Stimulated activated CD4-positive, alpha-beta T cell treated with anti-CD3 and anti-CD28 coated beads, Interleukin-15, amount 100 ng/mL, for 1 hour (primary cell): ENCODE data around the gene PCYOX1L.

Experiments
- DNase-seq, 2 donors: peaks; one replicate each; pipeline ENCODE4 v3.0.0-alpha.2; 2020; ENCODE audit warnings: low read depth in 1 of 2, low spot score in 1 of 2

The PCYOX1L gene

GRCh38 chr5:149357370-149358293 is at the start of gene PCYOX1L:
Gene PCYOX1L (plus strand): TSS chr5:149358046. CDS start chr5:149358069, 23 bp downstream.
- DNase-seq, result peak; percentile 94 to 98

GRCh38 chr5:149309354-149309753 is 48.5 kb upstream of the PCYOX1L start:
- no peak for DNase-seq

DNA sequence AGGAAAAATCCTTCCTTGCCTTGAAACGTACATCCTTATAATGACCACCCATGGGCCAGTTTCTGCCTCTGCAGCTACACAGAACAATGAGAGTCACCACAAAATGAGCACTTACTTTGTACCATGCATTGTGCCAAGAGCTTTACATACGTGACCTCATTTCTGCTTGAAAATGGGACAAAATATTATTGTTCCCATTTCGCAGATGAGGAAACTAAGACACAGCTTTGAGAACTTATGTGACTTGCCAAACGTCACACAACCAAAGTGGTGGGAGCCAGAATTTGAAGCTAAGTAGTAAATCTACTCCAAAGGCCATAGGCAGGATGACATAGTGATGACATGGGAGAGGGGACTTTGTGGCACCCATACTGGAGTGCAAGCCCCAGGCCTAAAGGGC is 47.4 kb upstream of the PCYOX1L start:
- DNase-seq, result no peak

DNA sequence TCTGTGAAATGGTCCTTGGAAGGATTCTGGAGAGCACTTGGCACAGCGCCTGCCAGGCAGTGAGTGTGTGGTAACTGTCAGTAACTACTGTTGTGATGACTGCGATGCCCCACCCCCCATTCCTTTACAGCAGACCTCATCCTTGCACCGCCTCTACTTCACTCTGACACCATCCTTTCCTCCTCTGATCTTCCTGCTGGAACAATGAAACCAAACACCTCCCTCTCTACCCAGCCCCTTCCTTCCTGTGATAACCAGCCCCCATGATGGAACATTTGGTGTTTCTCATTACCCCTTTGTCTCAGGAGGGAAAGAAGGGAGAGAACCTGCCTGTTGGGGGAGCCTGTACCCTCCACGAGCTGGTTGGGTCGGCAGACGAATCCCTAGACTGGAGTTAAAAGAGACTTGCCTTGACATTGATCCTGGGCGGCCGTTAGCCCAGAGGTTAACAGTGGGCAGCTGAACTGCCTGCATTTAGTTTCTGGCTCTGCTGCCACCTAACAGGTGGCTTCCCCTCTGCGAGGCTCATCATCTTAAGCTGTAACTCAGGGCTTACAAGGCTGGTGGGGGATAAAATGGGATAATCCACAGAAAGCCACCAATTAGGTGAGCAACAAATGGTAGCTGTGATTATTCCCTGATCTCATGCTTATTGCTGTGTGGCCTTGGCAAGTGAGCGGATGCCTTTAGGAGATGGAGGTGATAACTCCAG is 46.7 kb upstream of the PCYOX1L start:
- no peak for DNase-seq

GRCh38 chr5:149313151-149313841 is 44.5 kb upstream of the PCYOX1L start:
- DNase-seq, result no peak

DNA sequence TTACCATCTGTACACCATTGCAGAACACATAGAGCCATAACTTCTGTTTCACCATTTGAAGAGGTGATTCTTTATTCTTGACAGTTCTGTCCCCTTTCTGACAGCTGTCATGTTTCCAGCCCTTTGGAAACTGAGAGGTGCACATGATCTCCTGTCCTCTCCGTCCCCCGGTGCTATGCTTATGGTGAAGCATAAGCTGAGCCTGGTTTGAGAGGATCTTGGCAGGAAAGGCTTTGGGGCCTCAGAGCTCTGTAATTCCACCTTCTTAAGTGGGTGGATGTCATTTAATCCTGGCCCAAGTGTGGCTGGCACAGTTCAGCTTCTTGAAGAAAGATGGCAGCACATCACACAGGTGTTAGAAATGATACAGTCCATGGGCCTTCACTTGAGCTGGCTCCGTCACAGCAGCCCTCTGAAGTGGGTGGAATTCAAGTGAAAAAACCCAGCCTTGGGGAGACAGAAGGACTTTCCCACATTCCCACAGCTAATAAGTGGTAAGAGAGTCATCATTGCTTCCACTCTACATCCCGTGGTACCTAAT is 43.2 kb upstream of the PCYOX1L start:
- DNase-seq, result no peak

DNA sequence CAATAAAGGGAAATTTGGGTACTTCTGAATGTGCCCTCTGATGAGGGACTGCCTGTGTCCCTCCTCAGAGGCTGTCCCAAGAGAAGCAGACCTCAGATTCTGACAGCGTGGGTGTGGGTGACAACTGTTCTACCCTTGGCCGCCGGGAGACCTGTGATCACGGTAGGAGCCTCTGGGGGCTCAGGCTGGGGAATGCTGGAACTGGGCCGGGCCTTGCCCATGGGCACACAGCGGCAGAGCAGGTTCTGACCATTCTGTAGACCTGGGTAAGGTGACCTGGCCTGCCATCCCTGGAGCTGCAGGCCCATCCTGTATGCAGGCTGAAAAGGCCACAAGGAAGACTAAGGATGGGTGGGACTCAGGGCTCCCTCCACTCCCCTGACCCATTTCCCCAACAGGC is 42.1 kb upstream of the PCYOX1L start:
- no peak for DNase-seq

DNA sequence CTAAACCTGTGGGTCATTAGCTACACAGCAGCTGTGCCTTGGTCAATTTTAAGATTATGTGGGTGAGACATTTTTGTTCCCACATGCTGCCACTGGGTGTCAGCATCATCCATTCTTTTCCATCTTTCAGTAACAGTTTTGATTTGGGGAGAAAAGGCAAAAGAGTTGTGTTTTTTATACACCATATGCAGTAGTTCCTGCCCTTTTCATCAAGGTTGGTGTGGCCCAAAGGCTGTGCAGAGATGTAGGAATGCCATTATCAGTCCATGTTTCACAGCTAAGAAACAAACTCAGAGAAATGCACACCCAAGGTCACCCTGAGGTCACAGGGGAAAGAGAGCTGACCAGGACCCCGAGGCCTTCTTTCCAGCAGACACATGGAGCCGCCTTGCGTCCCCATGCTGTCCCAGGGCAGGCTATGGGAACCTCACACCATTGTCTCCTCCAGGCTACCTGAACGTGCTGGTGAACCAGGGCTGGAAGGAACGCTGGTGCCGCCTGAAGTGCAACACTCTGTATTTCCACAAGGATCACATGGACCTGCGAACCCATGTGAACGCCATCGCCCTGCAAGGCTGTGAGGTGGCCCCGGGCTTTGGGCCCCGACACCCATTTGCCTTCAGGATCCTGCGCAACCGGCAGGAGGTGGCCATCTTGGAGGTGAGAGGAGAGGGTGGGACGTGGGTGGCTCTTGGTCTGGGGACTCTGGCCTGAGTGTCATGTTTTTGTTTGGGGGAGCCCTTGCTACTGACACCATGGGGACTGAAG is 40.4 kb upstream of the PCYOX1L start:
- DNase-seq, result no peak

DNA sequence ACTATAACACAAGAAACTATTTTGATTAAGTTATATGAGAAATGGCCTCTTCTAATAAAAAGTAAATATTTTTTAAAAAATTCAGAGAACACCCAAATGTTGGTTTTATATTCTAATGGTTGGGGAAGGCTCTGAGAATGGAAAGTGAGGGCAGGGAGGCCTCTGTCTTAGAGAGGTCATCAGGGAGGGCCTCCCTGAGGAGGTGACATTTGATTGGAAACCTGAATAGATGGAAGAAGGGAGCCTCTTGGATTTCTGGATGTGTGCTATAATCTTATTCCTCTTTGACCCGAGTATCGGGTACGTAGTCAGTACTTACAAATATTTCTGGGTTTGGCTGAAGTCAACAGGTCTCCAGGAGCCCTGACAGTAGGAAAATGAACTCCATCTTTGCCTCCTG is 38.7 kb upstream of the PCYOX1L start:
- DNase-seq, result no peak

DNA sequence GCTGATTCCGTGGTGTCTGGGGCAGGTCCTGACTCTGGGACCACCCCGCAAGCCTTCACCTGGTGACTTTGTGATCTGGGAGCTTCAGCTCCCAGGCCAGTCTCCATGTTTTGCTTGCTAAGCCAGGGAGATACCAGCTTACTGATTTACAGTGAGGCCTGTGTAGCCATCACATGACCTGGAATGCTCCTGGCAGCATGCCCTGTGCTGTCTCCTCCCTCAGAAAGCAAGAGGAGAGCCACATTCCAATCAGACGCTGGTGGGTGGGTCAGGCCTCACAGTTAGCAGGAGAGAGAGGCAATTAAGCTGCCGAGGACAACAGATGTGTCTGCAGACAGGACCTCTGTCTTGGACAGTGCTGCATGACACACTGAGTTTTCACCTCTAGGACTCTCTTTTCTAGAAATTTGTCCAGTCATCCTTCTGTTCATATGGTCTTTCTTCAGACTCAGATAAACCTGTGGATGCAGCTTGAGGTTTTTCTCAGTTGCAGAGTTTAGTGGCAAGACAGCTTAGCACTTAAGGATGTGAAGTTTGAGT is 37.0 kb upstream of the PCYOX1L start:
- DNase-seq, result no peak

GRCh38 chr5:149322518-149322917 is 35.3 kb upstream of the PCYOX1L start:
- DNase-seq, result no peak

DNA sequence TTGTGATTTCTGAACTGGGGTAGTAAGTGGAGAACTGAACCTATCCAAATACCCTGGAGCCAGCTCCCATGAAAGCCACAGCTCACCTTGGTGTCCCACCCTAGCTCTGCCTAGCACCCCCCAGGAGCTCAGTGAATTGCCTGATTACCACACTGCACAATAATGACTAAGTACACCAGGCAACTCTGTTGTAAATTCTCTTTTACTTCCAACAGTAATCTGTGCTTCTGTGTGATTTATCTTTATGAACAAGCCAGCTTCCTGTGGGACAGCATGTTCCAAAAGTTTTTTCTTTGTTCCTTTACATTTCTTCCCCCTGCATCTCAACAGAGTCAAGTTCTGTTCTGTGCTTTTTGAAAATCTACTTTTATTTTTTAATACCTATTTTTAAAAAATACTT is 34.6 kb upstream of the PCYOX1L start:
- no peak for DNase-seq

DNA sequence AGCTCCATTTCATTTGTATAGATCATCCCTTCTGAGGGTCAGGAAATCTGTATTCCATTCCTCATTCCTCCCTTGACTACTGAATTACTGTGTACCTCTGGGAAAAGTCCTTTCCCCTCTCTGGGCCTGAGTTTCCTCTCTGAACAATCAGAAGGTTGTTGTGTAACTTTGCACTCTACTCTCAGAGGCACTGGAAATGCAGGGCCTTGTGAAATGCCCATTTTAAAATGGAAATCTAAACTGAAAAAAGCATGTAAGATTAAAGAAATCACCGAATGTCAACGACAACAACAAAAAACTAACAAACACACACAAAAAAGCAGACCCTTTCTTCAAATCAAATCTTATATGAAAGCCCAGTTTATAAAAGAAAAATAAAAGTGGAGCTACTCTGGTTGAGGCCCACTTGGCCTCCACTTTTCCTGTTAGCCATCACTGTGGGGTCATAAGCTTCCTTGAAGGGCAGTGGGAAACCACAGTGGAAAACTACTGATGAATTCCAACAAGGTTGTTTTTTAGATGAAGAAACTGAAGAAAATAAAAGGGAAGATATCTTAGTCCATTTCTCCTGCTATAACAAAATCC is 34.1 kb upstream of the PCYOX1L start:
- no peak for DNase-seq

- DNase-seq, result no peak
Measured at GRCh38 chr5:149324641-149325040, 33.2 kb upstream of the PCYOX1L start.

GRCh38 chr5:149325166-149325735 is 32.6 kb upstream of the PCYOX1L start:
- DNase-seq, result no peak

GRCh38 chr5:149325894-149326293 is 32.0 kb upstream of the PCYOX1L start:
- DNase-seq, result no peak

- no peak for DNase-seq
Measured at GRCh38 chr5:149326611-149327010, 31.2 kb upstream of the PCYOX1L start.

- no peak for DNase-seq
Measured at GRCh38 chr5:149328177-149328576, 29.7 kb upstream of the PCYOX1L start.

DNA sequence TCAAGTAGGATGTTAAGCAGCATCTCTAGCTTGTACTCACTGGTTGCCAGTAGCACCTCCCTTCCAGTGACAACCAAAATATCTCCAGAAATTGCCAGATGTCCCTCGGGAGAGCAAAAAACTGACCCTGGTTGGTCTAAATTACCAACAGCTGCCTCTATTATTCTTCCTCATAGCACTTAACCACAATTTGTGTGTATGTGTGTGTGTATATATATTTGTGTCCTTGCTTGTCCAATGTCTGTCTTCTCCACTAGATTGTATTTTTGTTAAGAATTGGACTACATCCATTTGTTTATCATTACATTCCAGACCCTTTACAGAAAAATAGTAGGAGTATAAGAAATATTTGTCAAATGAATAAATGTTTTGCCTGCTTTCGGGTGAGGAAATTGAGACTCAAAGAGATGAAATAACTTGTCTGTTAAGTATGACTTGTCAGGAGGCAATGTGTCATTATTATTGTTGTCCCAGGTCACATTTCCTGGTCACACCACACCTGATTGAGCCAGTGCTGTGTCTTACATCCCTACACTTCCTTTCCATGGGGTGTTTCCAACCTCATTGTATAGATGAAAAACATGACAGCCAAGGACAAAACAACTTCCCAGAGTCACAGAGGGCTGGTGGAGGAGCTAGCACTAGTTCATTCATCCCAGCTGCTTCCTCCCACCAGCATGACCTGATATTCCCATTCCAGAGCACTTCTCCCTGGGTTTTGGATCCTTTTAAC is 24.0 kb upstream of the PCYOX1L start:
- no peak for DNase-seq
